Subcutaneous adipose tissue (tissue), 4 donors: ENCODE data around the gene NEIL3. TPM values are rescaled to one million over a fixed set of nuclear protein-coding genes. Genes with fewer than 3 reads are reported as not detected.

Source experiments
- CTCF ChIP-seq: fragments of 450-650 bp; IDR thresholded peaks from one replicate; pipeline ENCODE4 v1.5.1; 2016; ENCODE audit warnings: low read depth, mild to moderate bottlenecking, control low read depth, antibody characterized with exemption, moderate library complexity
- total RNA-seq, 4 donors: library from RNA; depleted of rRNA; stranded (reverse); fragments of >200 nt; gene quantifications; one replicate each; pipeline ENCODE4 v1.1.0, GENCODE V29; 2016

The NEIL3 gene
- total RNA-seq, 4 donors from 2014 or later, result 0.19 to 1.7 (median 0.66) TPM; not detected in 1

- TF ChIP-seq CTCF, result no peak
These were observed 39.5 kb downstream of the NEIL3 start for GRCh38 chr4:177349191-177349590.

GRCh38 chr4:177351622-177352244, 42.1 kb downstream of the NEIL3 start:
- TF ChIP-seq CTCF, result no peak

- no peak for TF ChIP-seq CTCF
These were observed 46.5 kb downstream of the NEIL3 start for GRCh38 chr4:177356206-177356605.

- no peak for TF ChIP-seq CTCF
These were observed 47.2 kb downstream of the NEIL3 start for GRCh38 chr4:177356921-177357320.

GRCh38 chr4:177367336-177367735, 57.7 kb downstream of the NEIL3 start:
- no peak for TF ChIP-seq CTCF

- TF ChIP-seq CTCF, result no peak
These were observed 59.7 kb downstream of the NEIL3 start for GRCh38 chr4:177369372-177369771.

GRCh38 chr4:177371461-177371860, 61.8 kb downstream of the NEIL3 start:
- no peak for TF ChIP-seq CTCF
